ENCODE data around the gene TYW1.
"Not testable (repeated sequence)": the region's sequence is repeated elsewhere in the genome, so short reads cannot be mapped to it uniquely, and the experiment has no call there.

Gene TYW1

DNA sequence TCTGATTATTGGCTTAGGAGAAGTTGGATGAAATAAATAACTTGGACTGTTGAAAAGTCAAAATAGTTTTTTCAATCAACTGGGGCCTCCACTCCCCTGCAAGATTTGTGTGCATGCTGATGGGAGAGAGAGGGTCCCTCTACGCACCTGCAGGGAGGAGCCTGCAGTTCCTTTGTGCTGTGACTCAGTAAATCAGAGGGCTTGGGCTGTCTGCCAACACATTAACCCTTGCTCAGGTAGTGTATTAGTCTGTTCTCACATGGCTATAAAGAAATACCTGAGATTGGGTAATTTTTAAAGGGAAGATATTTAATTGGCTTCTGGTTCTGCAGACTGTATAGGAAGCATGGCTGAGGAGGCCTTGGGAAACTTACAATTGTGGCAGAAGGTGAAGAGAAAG is 261.1 kb downstream of the TYW1 start:
- not testable (repeated sequence) for DNase-seq

DNA sequence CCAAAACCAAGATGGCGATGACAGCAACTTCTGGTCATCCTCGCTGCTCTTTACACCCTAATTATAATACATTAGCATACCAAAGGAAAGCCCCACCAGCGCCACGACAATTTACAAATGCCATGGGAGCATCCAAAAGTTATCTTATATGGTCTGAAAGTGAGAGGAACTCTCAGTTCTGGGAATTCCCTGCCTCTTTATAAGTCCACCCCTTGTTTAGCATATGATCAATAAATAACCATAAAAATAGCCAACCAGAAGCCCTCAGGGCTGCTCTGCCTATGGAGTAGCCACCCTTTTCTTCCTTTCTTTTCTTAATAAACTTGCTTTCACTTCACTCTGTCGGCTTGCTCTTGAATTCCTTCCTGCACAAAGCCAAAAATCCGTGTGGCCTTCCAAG is 262.7 kb downstream of the TYW1 start:
- not testable (repeated sequence) for DNase-seq

DNA sequence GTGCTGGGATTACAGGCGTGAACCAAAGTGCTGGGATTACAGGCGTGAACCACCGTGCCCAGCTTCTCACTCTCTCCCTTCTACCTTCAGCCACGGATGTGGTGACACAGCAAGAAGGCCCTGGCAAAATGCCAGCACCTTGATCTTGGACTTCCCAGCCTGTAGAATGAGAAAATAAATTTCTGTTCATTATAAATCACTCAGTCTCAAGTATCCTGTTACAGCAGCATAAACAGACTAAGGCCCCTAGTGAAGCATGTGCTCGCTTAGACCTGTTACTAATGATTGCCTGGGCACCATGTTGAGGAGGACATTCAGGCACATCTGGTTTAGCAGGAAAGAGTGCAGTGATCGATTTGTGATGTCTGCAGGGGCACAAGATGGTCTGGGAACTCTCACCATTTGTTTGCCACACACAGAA is 263.5 kb downstream of the TYW1 start:
- DNase-seq, result peak; percentile 1

DNA sequence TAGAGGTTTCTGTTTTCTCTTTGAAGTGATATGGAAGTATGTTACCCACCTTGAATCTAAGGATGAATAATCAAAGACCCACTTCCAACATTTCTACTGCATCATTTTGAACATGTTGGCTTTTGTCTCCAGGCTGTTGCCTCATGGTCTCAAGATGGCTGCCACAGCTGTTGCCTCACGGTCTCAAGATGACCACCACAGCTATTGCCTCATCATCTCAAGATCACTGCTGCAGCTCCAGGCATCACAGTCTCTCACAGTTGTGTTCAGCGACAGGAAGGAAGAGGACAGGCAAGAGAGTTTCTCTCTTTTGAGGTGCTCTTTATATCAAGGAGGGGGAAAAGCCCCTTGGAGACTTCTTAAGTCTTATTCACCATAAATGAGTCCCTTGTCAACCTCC is 267.4 kb downstream of the TYW1 start:
- DNase-seq, result not testable (repeated sequence)

DNA sequence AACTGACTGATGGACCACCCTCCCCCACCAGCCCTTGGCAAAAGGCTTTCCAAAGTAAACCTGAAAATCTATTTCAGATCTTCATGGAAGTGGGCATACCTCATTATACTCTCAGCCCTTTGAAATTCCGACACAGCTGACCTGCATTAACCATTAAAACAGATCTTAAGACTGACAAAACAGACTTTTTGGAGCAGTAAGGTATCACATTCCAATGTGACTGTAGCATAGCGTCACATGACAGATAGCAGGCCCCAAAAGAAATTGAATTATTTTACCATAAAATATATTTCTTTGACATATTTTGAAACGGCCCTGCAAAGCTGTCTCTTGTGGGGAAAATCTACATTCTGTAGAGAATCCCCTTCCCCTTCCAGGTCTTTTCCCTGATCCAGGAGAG is 269.4 kb downstream of the TYW1 start:
- DNase-seq, result not testable (repeated sequence)

DNA sequence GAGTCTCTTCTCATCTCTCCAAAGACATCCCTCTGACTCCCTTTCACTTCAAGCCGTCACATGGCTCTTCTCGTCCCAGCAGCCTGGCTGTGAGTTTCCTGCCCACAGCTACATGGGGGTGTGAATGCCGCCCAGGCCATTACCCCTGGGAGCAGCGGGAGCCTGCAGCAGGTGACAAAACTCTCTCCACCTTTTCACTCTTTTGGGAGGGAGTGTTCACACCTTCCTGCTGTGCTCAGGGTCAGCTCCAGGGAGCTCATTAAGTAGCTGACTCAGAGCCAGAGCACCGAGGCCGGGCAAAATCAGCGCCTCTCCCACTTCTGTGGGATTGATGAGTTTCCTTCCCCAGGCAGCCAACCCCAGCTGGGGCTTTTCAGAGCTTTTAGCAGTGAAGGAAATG is 271.3 kb downstream of the TYW1 start:
- DNase-seq, result no peak

DNA sequence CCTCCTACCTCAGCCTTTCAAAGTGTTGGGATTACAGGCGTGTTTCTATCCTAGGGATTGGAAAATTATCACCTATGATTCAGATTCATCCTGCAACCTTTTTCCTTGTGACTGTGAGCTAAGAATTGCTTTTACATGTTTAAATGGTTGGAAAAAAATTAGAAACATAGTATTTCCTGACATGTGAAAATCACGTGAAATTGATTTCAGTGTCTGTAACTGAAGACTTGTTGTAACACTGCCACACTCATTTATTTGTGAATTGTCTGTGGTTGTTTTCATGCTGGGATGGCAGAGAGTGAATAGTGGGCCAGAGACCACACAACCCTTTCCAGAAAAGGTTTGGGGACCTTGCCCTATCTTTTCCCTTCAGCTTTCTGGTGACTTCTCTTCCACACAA is 273.3 kb downstream of the TYW1 start:
- not testable (repeated sequence) for DNase-seq

Data from stimulated activated CD4-positive, alpha-beta T cell treated with anti-CD3 and anti-CD28 coated beads, Interleukin-12 subunit alpha, Interleukin-12 subunit beta, amount 100 ng/mL, for 4 hours (primary cell).